Common myeloid progenitor, CD34-positive (primary cell): ENCODE data around the gene CDK10.

Source experiments
- CTCF ChIA-PET: fragments of 350-600 bp; sonication (Branson Sonifier 250); formaldehyde crosslinking; loops from one replicate; lab custom pipeline; 2021; ENCODE audit warnings: antibody characterized with exemption; lab: Charles Lee
- POLR2A ChIA-PET: fragments of 350-600 bp; sonication (Branson Sonifier 250); formaldehyde crosslinking; loops from one replicate; lab custom pipeline; 2021; ENCODE audit warnings: antibody characterized with exemption; lab: Charles Lee
- DNase-seq, 3 donors: peaks; one replicate each; pipeline versions ENCODE4 v3.0.0 to v3.0.0-alpha.2; 2013
- H3K27ac ChIP-seq, 2 experiments: 1 replicate in 1 of 2; 2 replicates in 1 of 2; pipeline ENCODE4 v1.7.0; 2013; ENCODE audit warnings: inconsistent platforms in 2 of 2, low read length in 2 of 2, mild to moderate bottlenecking in 2 of 2, low read depth in 1 of 2, moderate library complexity in 1 of 2; ENCODE audit not compliant: severe bottlenecking in 2 of 2, insufficient read depth in 1 of 2, poor library complexity in 1 of 2
- H3K27me3 ChIP-seq, 5 experiments: replicated peaks in 2 of 5; 1 replicate in 3 of 5; 2 replicates in 2 of 5; pipeline versions ENCODE4 v1.6.1 to v1.7.0; 2013; ENCODE audit warnings: low read length in 4 of 5, mild to moderate bottlenecking in 2 of 5, moderate library complexity in 2 of 5, inconsistent platforms in 1 of 5; ENCODE audit not compliant: insufficient read depth in 5 of 5, control insufficient read depth in 4 of 5
- H3K36me3 ChIP-seq, 4 experiments: 1 replicate in 2 of 4; 2 replicates in 2 of 4; pipeline versions ENCODE4 v1.6.1 to v1.7.0; 2013; ENCODE audit warnings: low read length in 3 of 4, control low read depth in 1 of 4, mild to moderate bottlenecking in 1 of 4; ENCODE audit not compliant: control insufficient read depth in 4 of 4, insufficient read depth in 4 of 4
- H3K4me1 ChIP-seq, 4 experiments: 1 replicate in 3 of 4; 2 replicates in 1 of 4; pipeline versions ENCODE4 v1.6.1 to v1.7.1; 2013; ENCODE audit warnings: low read length in 3 of 4, mild to moderate bottlenecking in 3 of 4, control low read depth in 1 of 4, inconsistent platforms in 1 of 4, moderate library complexity in 1 of 4; ENCODE audit not compliant: control insufficient read depth in 4 of 4, insufficient read depth in 4 of 4; ENCODE audit errors: control extremely low read depth in 1 of 4
- H3K4me3 ChIP-seq, 7 experiments: 1 replicate in 4 of 7; 2 replicates in 3 of 7; pipeline versions ENCODE4 v1.5.1 to v1.7.0; 2013; ENCODE audit warnings: mild to moderate bottlenecking in 7 of 7, low read length in 6 of 7, moderate library complexity in 6 of 7, inconsistent platforms in 2 of 7, low read depth in 2 of 7, control low read depth in 1 of 7; ENCODE audit not compliant: insufficient read depth in 4 of 7, control insufficient read depth in 1 of 7; ENCODE audit errors: extremely low read depth in 1 of 7
- H3K9me3 ChIP-seq, 5 experiments: 1 replicate in 4 of 5; 2 replicates in 1 of 5; pipeline versions ENCODE4 v1.6.1 to v1.7.1; 2013; ENCODE audit warnings: low read length in 4 of 5, mild to moderate bottlenecking in 2 of 5, inconsistent platforms in 1 of 5, low read depth in 1 of 5, moderate library complexity in 1 of 5; ENCODE audit not compliant: control insufficient read depth in 4 of 5, insufficient read depth in 2 of 5; ENCODE audit errors: control extremely low read depth in 1 of 5
- WGBS: methylation state at CpG from one replicate; pipeline ENCODE4 v1.1.5; 2013; ENCODE audit not compliant: insufficient coverage; 5-methylcytosine and 5-hydroxymethylcytosine counted together

CDK10 gene

GRCh38 chr16:89704281-89704680 is 17.8 kb downstream of the CDK10 start:
- H3K4me3 ChIP-seq: no peak overlapping the region
- no peak for DNase-seq
- H3K36me3 ChIP-seq: no peaks in the 10 kb centered on the region
- no peaks in the 10 kb centered on the region for H3K27me3 ChIP-seq
- H3K4me1 ChIP-seq: peaks cover 2 to 27% (median 22%) of the 10 kb centered on the region in 4 experiments
- POLR2A ChIA-PET: no interaction called here
- H3K27ac ChIP-seq: no peak overlapping the region
- H3K9me3 ChIP-seq: no peaks in the 10 kb centered on the region
- 91% methylated on average over 11 of the region's 13 CpGs for WGBS
- CTCF ChIA-PET: interaction anchor here (0.7 to 16.5 kb wide), 7 partner anchors 13 to 206 kb away, joined by 3 to 195 read pairs (median 17); partner anchors contain the start of gene VPS9D1

GRCh38 chr16:89705006-89705405 is 18.5 kb downstream of the CDK10 start:
- WGBS: 89% methylated on average over 12 of the region's 15 CpGs
- POLR2A ChIA-PET: no interaction called here

DNA sequence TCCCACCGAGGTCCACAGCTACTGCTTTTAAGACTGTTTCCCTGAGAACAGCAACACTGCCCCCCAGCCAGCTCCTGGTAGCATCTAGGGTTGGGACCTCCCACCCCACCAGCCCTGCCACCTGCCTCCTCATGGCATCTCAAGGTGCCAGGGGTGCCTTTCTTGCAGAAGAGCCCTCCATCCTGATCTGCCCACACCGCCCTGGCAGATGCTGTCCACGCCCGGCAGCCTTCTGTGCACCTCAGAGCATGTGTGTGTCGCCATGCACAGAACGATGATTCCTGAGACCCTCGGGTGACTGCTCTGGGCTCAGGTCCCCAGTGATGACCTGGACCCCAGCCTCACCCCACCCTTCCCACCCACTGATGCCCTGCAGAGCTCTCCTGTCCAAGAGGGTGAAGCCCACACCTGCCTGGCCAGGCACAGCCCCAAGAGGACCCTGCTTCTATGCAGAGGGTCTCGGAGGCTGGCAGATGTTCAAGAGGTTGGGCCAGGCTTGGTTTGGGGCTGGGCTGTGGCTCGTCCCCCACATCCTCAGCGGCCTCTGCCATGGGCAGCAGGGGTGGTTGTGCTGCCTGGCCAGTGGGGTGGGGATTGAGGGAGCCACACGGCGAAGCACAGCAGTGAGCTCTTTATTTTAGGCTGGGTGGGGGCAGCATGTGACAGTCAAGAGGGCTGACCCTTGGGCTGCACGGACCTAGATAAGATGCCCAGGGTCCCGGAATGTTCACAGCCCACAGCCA is 20.2 kb downstream of the CDK10 start:
- Histone ChIP-seq H3K27ac (no peak overlapping the region), H3K9me3 (no peaks in the 10 kb centered on the region), H3K4me1 (peaks cover 0 to 9% (median 6%) of the 10 kb centered on the region in 4 experiments), H3K36me3 (no peaks in the 10 kb centered on the region), H3K4me3 (peak overlapping the region in 1 of 7 experiments; percentile 40), H3K27me3 (no peaks in the 10 kb centered on the region)
- ChIA-PET CTCF (interaction anchor here (0.6 to 16.5 kb wide), 26 partner anchors 11 to 203 kb away, joined by 3 to 195 read pairs (median 4); partner anchors contain the start of genes TCF25 and VPS9D1), POLR2A (interaction anchor here (0.6 to 1.2 kb wide), 4 partner anchors 12 to 19 kb away, joined by 3 to 4 read pairs (median 3); partner anchors contain the start of gene VPS9D1)
- DNase-seq: no peak
- WGBS: 95% methylated on average over 13 of the region's 14 CpGs

More at GRCh38 chr16:89705006-89705405, 18.5 kb downstream of the CDK10 start:
- Histone ChIP-seq H3K4me3 (no peak overlapping the region), H3K27ac (no peak overlapping the region), H3K36me3 (no peaks in the 10 kb centered on the region), H3K27me3 (no peaks in the 10 kb centered on the region), H3K9me3 (no peaks in the 10 kb centered on the region), H3K4me1 (peaks cover 2 to 24% (median 18%) of the 10 kb centered on the region in 4 experiments)
- CTCF ChIA-PET: interaction anchor here (1.1 to 16.5 kb wide), 11 partner anchors 8 to 205 kb away, joined by 3 to 195 read pairs (median 15); partner anchors contain the start of gene VPS9D1
- no peak for DNase-seq

DNA sequence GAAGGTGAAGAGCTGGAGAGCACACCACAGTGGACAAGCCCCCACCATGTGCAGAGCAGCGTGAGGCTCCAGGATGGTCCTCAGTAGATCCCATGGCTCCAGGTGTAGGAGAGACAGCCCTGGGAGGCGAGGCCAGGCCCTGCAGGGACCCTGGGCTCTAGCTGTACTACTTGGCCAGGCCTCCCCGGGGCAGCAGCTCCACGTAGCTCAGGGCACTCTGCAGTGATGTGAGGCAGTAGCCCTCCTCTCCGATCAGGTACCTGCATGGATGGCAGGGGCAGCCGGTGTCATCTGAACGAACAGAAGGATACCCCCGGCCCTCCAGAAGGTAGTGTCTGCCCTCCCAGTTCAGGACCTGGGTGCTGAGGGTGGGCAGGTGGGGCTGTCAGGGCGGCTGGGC is 21.2 kb downstream of the CDK10 start:
- no peaks in the 10 kb centered on the region for H3K27me3 ChIP-seq
- no peaks in the 10 kb centered on the region for H3K9me3 ChIP-seq
- ChIA-PET POLR2A (interaction anchor here (0.9 kb wide), 1 partner anchor 18 kb away, joined by 3 read pairs; no protein-coding TSS in a partner anchor), CTCF (interaction anchor here (1.0 to 16.5 kb wide), 10 partner anchors 10 to 156 kb away, joined by 3 to 195 read pairs (median 9); partner anchors contain the start of gene VPS9D1)
- H3K36me3 ChIP-seq: no peaks in the 10 kb centered on the region
- WGBS: 98% methylated on average over 9 of the region's 9 CpGs
- no peak overlapping the region for H3K4me3 ChIP-seq
- peaks cover 0 to 14% (median 12%) of the 10 kb centered on the region in 4 experiments for H3K4me1 ChIP-seq
- no peak overlapping the region for H3K27ac ChIP-seq
- DNase-seq: no peak

- Histone ChIP-seq H3K27me3 (no peaks in the 10 kb centered on the region), H3K9me3 (no peaks in the 10 kb centered on the region), H3K4me3 (no peak overlapping the region), H3K4me1 (peaks cover 0 to 18% (median 14%) of the 10 kb centered on the region in 4 experiments), H3K36me3 (no peaks in the 10 kb centered on the region), H3K27ac (no peak overlapping the region)
- WGBS: 96% methylated on average over 16 of the region's 19 CpGs
- POLR2A ChIA-PET: interaction anchor here (1.5 kb wide), 1 partner anchor 14 kb away, joined by 6 read pairs; no protein-coding TSS in a partner anchor
- no peak for DNase-seq
- CTCF ChIA-PET: interaction anchor here (1.0 to 16.5 kb wide), 7 partner anchors 9 to 152 kb away, joined by 3 to 195 read pairs (median 8); partner anchors contain the start of gene VPS9D1
These were observed 22.0 kb downstream of the CDK10 start for GRCh38 chr16:89708481-89708931.

- H3K9me3 ChIP-seq: no peaks in the 10 kb centered on the region
- ChIA-PET CTCF (interaction anchor here (1.4 to 16.5 kb wide), 4 partner anchors 9 to 151 kb away, joined by 3 to 195 read pairs (median 28); no protein-coding TSS in a partner anchor), POLR2A (interaction anchor here (0.6 to 1.5 kb wide), 2 partner anchors 13 to 35 kb away, joined by 4 to 6 read pairs; no protein-coding TSS in a partner anchor)
These were observed 22.7 kb downstream of the CDK10 start for GRCh38 chr16:89709166-89709565.

More at GRCh38 chr16:89709166-89709565, 22.7 kb downstream of the CDK10 start:
- Histone ChIP-seq H3K4me3 (no peak overlapping the region), H3K4me1 (peaks cover 0 to 18% (median 14%) of the 10 kb centered on the region in 4 experiments), H3K27me3 (no peaks in the 10 kb centered on the region), H3K36me3 (peaks cover 0 to under 1% (median under 1%) of the 10 kb centered on the region in 4 experiments), H3K27ac (no peak overlapping the region)
- 94% methylated on average over 10 of the region's 10 CpGs for WGBS
- DNase-seq: no peak
